ENCODE data around the gene CMTM8. TPM values are rescaled to one million over a fixed set of nuclear protein-coding genes. Genes with fewer than 3 reads are reported as not detected.

CMTM8 gene
- total RNA-seq, 1 experiment from 2014 or later: 28.5 TPM

DNA sequence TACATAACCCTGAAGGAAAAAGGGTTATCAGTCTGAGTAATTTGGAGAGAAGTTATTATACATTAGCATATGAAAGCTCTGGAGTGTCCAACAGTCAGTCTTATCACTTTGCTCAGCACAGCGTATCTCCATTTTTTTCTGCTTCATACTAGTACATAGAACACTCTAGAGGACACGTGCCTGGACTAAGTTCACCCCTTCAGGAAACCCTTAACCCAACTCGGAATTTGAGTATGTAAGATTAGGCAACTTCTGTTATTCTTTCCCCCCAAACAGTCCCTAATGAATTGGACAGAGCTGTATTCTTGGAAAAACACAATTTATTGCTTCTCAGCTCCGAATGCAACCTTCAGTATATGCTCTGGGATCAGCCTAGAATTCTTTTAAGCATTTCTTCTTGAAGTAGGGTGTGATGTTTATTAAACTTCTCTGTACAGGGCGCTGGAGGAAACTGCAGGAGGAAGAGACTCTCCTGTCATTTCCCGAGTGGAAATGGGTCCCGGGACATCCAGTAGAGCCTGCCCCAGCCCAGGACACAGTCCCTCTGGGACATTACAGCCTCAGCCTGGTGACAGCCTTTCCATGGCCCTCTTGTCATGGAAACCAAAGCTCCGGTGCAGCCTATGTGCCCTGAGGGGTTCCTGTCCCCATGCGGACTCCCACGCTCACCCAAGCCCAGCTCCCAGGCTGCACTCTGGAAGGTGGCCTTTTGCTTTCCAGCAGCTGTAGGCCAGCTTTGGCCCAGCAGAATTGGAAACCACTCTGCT is 37.3 kb upstream of the CMTM8 start:
- CTCF ChIA-PET: no interaction called here

DNA sequence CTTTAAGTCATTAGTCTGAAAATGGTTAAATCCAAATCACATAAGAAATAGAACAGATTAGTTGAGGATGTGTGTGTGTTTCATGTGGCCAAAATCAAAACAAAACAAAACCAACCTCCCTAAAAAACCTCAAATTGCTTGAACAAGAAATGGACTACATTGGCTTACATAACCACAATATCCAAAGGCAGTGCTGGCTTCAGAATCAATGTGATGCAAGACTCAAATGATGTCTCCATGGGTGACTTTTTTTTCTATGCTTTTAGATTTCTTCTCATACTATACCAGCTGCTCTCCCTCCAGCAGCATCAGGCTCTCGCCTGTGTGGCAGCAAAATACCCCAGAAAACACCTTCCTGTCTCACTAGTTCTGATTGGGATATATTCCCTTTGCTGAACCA is 36.0 kb upstream of the CMTM8 start:
- intact Hi-C loops (cut with micrococcal nuclease; ENCODE audit: unreplicated experiment): no loop called here
- BruUV-seq (replicated peaks): no TSS peak
- no peaks in the 10 kb centered on the region for H3K9me3 Mint-ChIP-seq (ENCODE audit: unreplicated experiment)
- POLR2A ChIA-PET: no interaction called here
- CTCF ChIA-PET: no interaction called here
- H3K36me3 ChIP-seq (ENCODE audit: control insufficient read depth, insufficient read depth, low read length): no peaks in the 10 kb centered on the region
- H3K4me1 ChIP-seq: peaks cover 9% of the 10 kb centered on the region; the same call in 1 of the 2 replicates
- H3K27me3 Mint-ChIP-seq (ENCODE audit: insufficient read depth, unreplicated experiment): no peaks in the 10 kb centered on the region
- no peaks in the 10 kb centered on the region for H3K27me3 ChIP-seq (replicated peaks; ENCODE audit: control insufficient read depth, insufficient read depth, low read length)
- no peak overlapping the region for H3K4me3 ChIP-seq (ENCODE audit: low read depth, low read length)
- no peak overlapping the region for H3K27ac Mint-ChIP-seq (ENCODE audit: unreplicated experiment)
- no peaks in the 10 kb centered on the region for H3K9me3 ChIP-seq
- no peak overlapping the region for H3K4me3 Mint-ChIP-seq (ENCODE audit: unreplicated experiment)
- peaks cover 10% of the 10 kb centered on the region for H3K4me1 Mint-ChIP-seq (ENCODE audit: low read depth, unreplicated experiment)
- no peak for DNase-seq
- H3K36me3 Mint-ChIP-seq (ENCODE audit: insufficient read depth, unreplicated experiment): no peaks in the 10 kb centered on the region
- TF ChIP-seq, protein P1, sequence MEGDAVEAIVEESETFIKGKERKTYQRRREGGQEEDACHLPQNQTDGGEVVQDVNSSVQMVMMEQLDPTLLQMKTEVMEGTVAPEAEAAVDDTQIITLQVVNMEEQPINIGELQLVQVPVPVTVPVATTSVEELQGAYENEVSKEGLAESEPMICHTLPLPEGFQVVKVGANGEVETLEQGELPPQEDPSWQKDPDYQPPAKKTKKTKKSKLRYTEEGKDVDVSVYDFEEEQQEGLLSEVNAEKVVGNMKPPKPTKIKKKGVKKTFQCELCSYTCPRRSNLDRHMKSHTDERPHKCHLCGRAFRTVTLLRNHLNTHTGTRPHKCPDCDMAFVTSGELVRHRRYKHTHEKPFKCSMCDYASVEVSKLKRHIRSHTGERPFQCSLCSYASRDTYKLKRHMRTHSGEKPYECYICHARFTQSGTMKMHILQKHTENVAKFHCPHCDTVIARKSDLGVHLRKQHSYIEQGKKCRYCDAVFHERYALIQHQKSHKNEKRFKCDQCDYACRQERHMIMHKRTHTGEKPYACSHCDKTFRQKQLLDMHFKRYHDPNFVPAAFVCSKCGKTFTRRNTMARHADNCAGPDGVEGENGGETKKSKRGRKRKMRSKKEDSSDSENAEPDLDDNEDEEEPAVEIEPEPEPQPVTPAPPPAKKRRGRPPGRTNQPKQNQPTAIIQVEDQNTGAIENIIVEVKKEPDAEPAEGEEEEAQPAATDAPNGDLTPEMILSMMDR (IDR thresholded peaks at IDR 0.05; ENCODE audit: insufficient read depth in 1 of 2, low read depth in 1 of 2, low read length in 1 of 2, severe bottlenecking in 1 of 2, unreplicated experiment in 1 of 2): no peak

More for the DNA sequence above, 37.3 kb upstream of the CMTM8 start:
- POLR2A ChIA-PET: no interaction called here
- no peak for DNase-seq
- peaks cover 7% of the 10 kb centered on the region; the same call in 1 of the 2 replicates for H3K4me1 ChIP-seq
- no peaks in the 10 kb centered on the region for H3K36me3 Mint-ChIP-seq (ENCODE audit: insufficient read depth, unreplicated experiment)
- H3K4me1 Mint-ChIP-seq (ENCODE audit: low read depth, unreplicated experiment): peaks cover 10% of the 10 kb centered on the region
- no peaks in the 10 kb centered on the region for H3K9me3 Mint-ChIP-seq (ENCODE audit: unreplicated experiment)
- H3K4me3 Mint-ChIP-seq (ENCODE audit: unreplicated experiment): no peak overlapping the region
- H3K4me3 ChIP-seq (ENCODE audit: low read depth, low read length): no peak overlapping the region
- H3K27me3 ChIP-seq (replicated peaks; ENCODE audit: control insufficient read depth, insufficient read depth, low read length): no peaks in the 10 kb centered on the region
- H3K27ac Mint-ChIP-seq (ENCODE audit: unreplicated experiment): no peak overlapping the region
- H3K27me3 Mint-ChIP-seq (ENCODE audit: insufficient read depth, unreplicated experiment): no peaks in the 10 kb centered on the region
- intact Hi-C loops (cut with micrococcal nuclease; ENCODE audit: unreplicated experiment): no loop called here
- no TSS peak for BruUV-seq (replicated peaks)
- no peaks in the 10 kb centered on the region for H3K36me3 ChIP-seq (ENCODE audit: control insufficient read depth, insufficient read depth, low read length)
- H3K9me3 ChIP-seq: no peaks in the 10 kb centered on the region
- TF ChIP-seq, protein P1 (IDR thresholded peaks at IDR 0.05; ENCODE audit: insufficient read depth in 1 of 2, low read depth in 1 of 2, low read length in 1 of 2, severe bottlenecking in 1 of 2, unreplicated experiment in 1 of 2): no peak

DNA sequence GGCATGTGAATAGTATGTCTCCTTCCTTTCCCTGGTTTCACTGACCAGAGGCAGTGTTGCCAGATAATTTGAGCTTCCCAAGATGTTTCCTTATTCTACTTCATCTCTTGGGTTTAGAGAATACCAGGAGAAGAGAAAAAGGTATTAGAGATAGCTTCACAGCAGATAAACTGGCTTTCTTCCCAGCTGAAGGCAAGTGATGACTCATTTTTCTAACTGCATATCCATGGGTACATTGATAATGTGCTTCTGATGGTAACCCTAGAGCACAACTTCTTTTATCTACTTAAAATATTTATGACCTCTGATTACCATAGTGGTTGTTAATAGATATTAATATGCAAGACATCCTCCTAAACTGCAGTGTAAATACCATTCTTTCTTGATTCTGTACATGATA is 34.6 kb upstream of the CMTM8 start:
- no TSS peak for BruUV-seq (replicated peaks)
- no peaks in the 10 kb centered on the region for H3K9me3 ChIP-seq
- POLR2A ChIA-PET: no interaction called here
- peaks cover 14% of the 10 kb centered on the region for H3K4me1 ChIP-seq
- TF ChIP-seq, protein P1 (IDR thresholded peaks at IDR 0.05; ENCODE audit: insufficient read depth in 1 of 2, low read depth in 1 of 2, low read length in 1 of 2, severe bottlenecking in 1 of 2, unreplicated experiment in 1 of 2): no peak
- no peak overlapping the region for H3K4me3 ChIP-seq (ENCODE audit: low read depth, low read length)
- H3K27me3 Mint-ChIP-seq (ENCODE audit: insufficient read depth, unreplicated experiment): no peaks in the 10 kb centered on the region
- no peak for DNase-seq
- no peak overlapping the region for H3K4me3 Mint-ChIP-seq (ENCODE audit: unreplicated experiment)
- intact Hi-C loops (cut with micrococcal nuclease; ENCODE audit: unreplicated experiment): no loop called here
- H3K4me1 Mint-ChIP-seq (ENCODE audit: low read depth, unreplicated experiment): peaks cover 10% of the 10 kb centered on the region
- no peaks in the 10 kb centered on the region for H3K9me3 Mint-ChIP-seq (ENCODE audit: unreplicated experiment)
- no peaks in the 10 kb centered on the region for H3K36me3 Mint-ChIP-seq (ENCODE audit: insufficient read depth, unreplicated experiment)
- no peaks in the 10 kb centered on the region for H3K27me3 ChIP-seq (replicated peaks; ENCODE audit: control insufficient read depth, insufficient read depth, low read length)
- CTCF ChIA-PET: no interaction called here
- H3K36me3 ChIP-seq (ENCODE audit: control insufficient read depth, insufficient read depth, low read length): no peaks in the 10 kb centered on the region
- H3K27ac Mint-ChIP-seq (ENCODE audit: unreplicated experiment): no peak overlapping the region
